H1 (cell line): ENCODE results near the gene RNF13. TPM values are rescaled to one million over a fixed set of nuclear protein-coding genes. Genes with fewer than 3 reads are reported as not detected.

ENCODE experiments used
- CBX5 ChIP-seq: fragments of 300-800, 300-1000 bp; sonication (generic); IDR thresholded peaks from 2 replicates; pipeline ENCODE4 v1.7.1; 2016; ENCODE audit warnings: antibody characterized with exemption, low read length, low read depth
- EZH2 ChIP-seq: fragments of 200-600 bp; sonication (generic); IDR thresholded peaks from 2 replicates; pipeline ENCODE4 v1.7.1; 2012; ENCODE audit warnings: low read depth, mild to moderate bottlenecking, moderate library complexity, low read length, inconsistent platforms; ENCODE audit not compliant: severe bottlenecking
- MAFK ChIP-seq: IDR thresholded peaks from 2 replicates; pipeline ENCODE4 v1.6.1; 2012; ENCODE audit warnings: low read depth, mild to moderate bottlenecking, improper control_type of control experiment, low read length
- RAD21 ChIP-seq, 2 experiments: IDR thresholded peaks in 1 of 2; conservative IDR thresholded peaks in 1 of 2; 2 replicates each; pipeline ENCODE4 v1.6.1; 2011; ENCODE audit warnings: low read depth in 2 of 2, low read length in 2 of 2, improper control_type of control experiment in 1 of 2, inconsistent platforms in 1 of 2, mild to moderate bottlenecking in 1 of 2, moderate library complexity in 1 of 2
- SAP30 ChIP-seq: fragments of 300-600 bp; sonication (generic); IDR thresholded peaks from 2 replicates; pipeline ENCODE4 v1.7.1; 2012; ENCODE audit warnings: low read length, moderate library complexity, mild to moderate bottlenecking, inconsistent platforms; ENCODE audit not compliant: insufficient read depth, insufficient replicate concordance
- TAF7 ChIP-seq: optimal IDR thresholded peaks from 2 replicates; pipeline ENCODE3; 2011; ENCODE audit warnings: low read depth, mild to moderate bottlenecking, inconsistent platforms, low read length, moderate library complexity, borderline replicate concordance
- ZNF274 ChIP-seq: IDR thresholded peaks from 2 replicates; pipeline ENCODE4 v1.7.0; 2012; ENCODE audit warnings: low read length, borderline replicate concordance; ENCODE audit errors: extremely low read depth
- polyA plus RNA-seq, 7 experiments: library from polyadenylated mRNA; depleted of rRNA in 3 of 7; stranded (reverse) in 5 of 7; unstranded in 2 of 7; fragments of >200 nt in 5 of 7; fragments of 200-250 nt in 2 of 7; gene quantifications; 1 replicate in 5 of 7; 2 replicates in 1 of 7; 4 replicates in 1 of 7; pipeline versions ENCODE4 v1.2.1 to v1.2.3, GENCODE V29; 2011 to 2013; ENCODE audit warnings: missing spikeins in 2 of 7, mixed read lengths in 2 of 7
- total RNA-seq: library from RNA; stranded (reverse); fragmentation: NEBNext Ultra II Directional; extraction: Animal tissue kit (Norgen Biotek cat#: 25700); gene quantifications from 2 replicates; pipeline ENCODE4 v1.2.1, GENCODE V29; 2021

Gene RNF13
- total and polyA plus RNA-seq, 2 of the 8 experiments (the other 6 are each of a cell fraction or from before 2014, with no cell fraction given), result 19.4 to 35.4 TPM

DNA sequence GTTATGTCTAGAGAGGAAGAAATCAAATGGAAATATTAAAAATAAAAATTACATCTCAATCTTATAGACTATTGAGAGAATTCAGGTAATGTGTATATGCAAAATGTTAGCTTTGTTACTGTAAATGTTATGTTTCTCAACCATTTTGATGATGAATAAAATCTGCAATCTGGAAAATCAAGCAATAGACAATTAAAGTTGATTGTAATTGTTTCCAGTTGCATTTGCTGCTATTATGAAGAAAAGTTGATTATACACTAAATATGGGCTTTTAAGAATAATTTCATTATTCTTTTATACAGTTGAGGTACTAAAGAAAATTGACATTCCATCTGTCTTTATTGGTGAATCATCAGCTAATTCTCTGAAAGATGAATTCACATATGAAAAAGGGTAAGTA lies 88.8 kb downstream of the RNF13 start (continued):
- TF ChIP-seq ZNF274, result no peak
- no peak for TF ChIP-seq SAP30
- no peak for TF ChIP-seq MAFK
- no peak for TF ChIP-seq TAF7
- no peak for TF ChIP-seq CBX5
- no peak for TF ChIP-seq EZH2
- TF ChIP-seq RAD21 (IDR thresholded peaks at IDR 0.05 in 1 of 2, conservative IDR thresholded peaks at IDR 0.05 in 1 of 2; ENCODE audit: low read depth in 2 of 2, low read length in 2 of 2), result no peak
